Measurements from ENCODE around the gene RBP2.

GRCh38 chr3:139522421-139522820 is 46.1 kb upstream of the RBP2 start:
- TF ChIP-seq CTCF (IDR thresholded peaks at IDR 0.05) (no peak), ZFX (IDR thresholded peaks at IDR 0.05; ENCODE audit: borderline replicate concordance) (no peak)
